K562 (cell line): ENCODE data around the gene TTC21A. TPM values are rescaled to one million over a fixed set of nuclear protein-coding genes. Genes with fewer than 3 reads are reported as not detected.

Experiments
- BCOR ChIP-seq: fragments of 450-650 bp; IDR thresholded peaks from 2 replicates; pipeline ENCODE4 v1.6.1; 2016
- CBX2 ChIP-seq: fragments of 200-600 bp; sonication (generic); IDR thresholded peaks from one replicate; pipeline ENCODE4 v1.6.1; 2012; ENCODE audit warnings: mild to moderate bottlenecking, low read length, inconsistent platforms; ENCODE audit not compliant: insufficient read depth, poor library complexity, severe bottlenecking
- CHD1 ChIP-seq: fragments of 200-600 bp; sonication (generic); IDR thresholded peaks from one replicate; pipeline ENCODE4 v1.6.1; 2012; ENCODE audit warnings: mild to moderate bottlenecking, moderate library complexity, low read length, inconsistent platforms
- DDX20 ChIP-seq: fragments of 450-650 bp; IDR thresholded peaks from 2 replicates; pipeline ENCODE4 v1.6.1; 2016; ENCODE audit warnings: missing genetic modification characterization, low read depth, mild to moderate bottlenecking, missing compliant biosample characterization, moderate library complexity
- EGR1 ChIP-seq: fragments of 450-650 bp; conservative IDR thresholded peaks from 2 replicates; pipeline ENCODE4 v1.6.1; 2017; ENCODE audit warnings: mild to moderate bottlenecking
- FOS ChIP-seq: IDR thresholded peaks from 3 replicates; pipeline ENCODE4 v1.6.1; 2011; ENCODE audit not compliant: insufficient read length; ENCODE audit errors: extremely low read depth
- GTF2A2 ChIP-seq: IDR thresholded peaks from 2 replicates; pipeline ENCODE4 v1.6.1; 2016; ENCODE audit warnings: mild to moderate bottlenecking, missing genetic modification characterization, missing compliant biosample characterization
- GTF2F1 ChIP-seq: IDR thresholded peaks from 2 replicates; pipeline ENCODE4 v1.6.1; 2011; ENCODE audit warnings: low read depth, low read length, improper control_type of control experiment
- KAT8 ChIP-seq: fragments of 450-650 bp; IDR thresholded peaks from 2 replicates; pipeline ENCODE4 v1.6.1; 2016; ENCODE audit warnings: low read depth, mild to moderate bottlenecking
- KHSRP ChIP-seq: fragments of 450-650 bp; IDR thresholded peaks from 2 replicates; pipeline ENCODE4 v1.6.1; 2017
- NCOA1 ChIP-seq: fragments of 450-650 bp; IDR thresholded peaks from 2 replicates; pipeline ENCODE4 v1.6.1; 2016; ENCODE audit warnings: low read depth
- PRPF4 ChIP-seq: fragments of 200-400 bp; formaldehyde crosslinking; IDR thresholded peaks from one replicate; pipeline ENCODE4 v1.6.1; 2017; ENCODE audit warnings: low read length, low read depth, mild to moderate bottlenecking; ENCODE audit not compliant: insufficient read depth, poor library complexity, severe bottlenecking
- RFX1 ChIP-seq: fragments of 450-650 bp; IDR thresholded peaks from 2 replicates; pipeline ENCODE4 v1.6.1; 2016; ENCODE audit warnings: mild to moderate bottlenecking, moderate library complexity
- SAFB ChIP-seq: fragments of 200-400 bp; formaldehyde crosslinking; IDR thresholded peaks from 2 replicates; pipeline ENCODE4 v1.6.1; 2017; ENCODE audit warnings: low read depth, low read length, borderline replicate concordance
- STAT5A ChIP-seq: IDR thresholded peaks from 2 replicates; pipeline ENCODE4 v1.6.1; 2012; ENCODE audit warnings: low read length, inconsistent platforms, borderline replicate concordance
- TFAM ChIP-seq: fragments of 250-450 bp; sonication (Bioruptor Pico); conservative IDR thresholded peaks from 2 replicates; pipeline ENCODE4 v1.5.0; 2021; ENCODE audit warnings: mild to moderate bottlenecking, moderate library complexity
- TRIM25 ChIP-seq: fragments of 450-650 bp; IDR thresholded peaks from 2 replicates; pipeline ENCODE4 v1.7.0; 2016; ENCODE audit warnings: borderline replicate concordance
- ZNF511 ChIP-seq: sonication (generic); formaldehyde crosslinking; IDR thresholded peaks from 2 replicates; pipeline ENCODE4 v1.8.0; 2022; ENCODE audit warnings: mild to moderate bottlenecking, missing genetic modification reagents
- ZNF586 ChIP-seq: fragments of 450-650 bp; formaldehyde crosslinking; conservative IDR thresholded peaks from 2 replicates; pipeline ENCODE4 v1.4.0; 2020; ENCODE audit warnings: mild to moderate bottlenecking, moderate library complexity
- ZNF592 ChIP-seq: fragments of 450-650 bp; IDR thresholded peaks from 2 replicates; pipeline ENCODE4 v1.6.1; 2017; ENCODE audit warnings: antibody characterized with exemption, mild to moderate bottlenecking
- polyA plus RNA-seq, 8 experiments: library from polyadenylated mRNA; depleted of rRNA in 4 of 8; stranded (reverse) in 5 of 8; unstranded in 3 of 8; fragments of >200 nt; fragmentation: Nextera tagmentation in 2 of 8; fragmentation: Illumina TruSeq in 1 of 8; extraction: Ambion mirVana in 2 of 8; extraction: Trizol in 1 of 8; gene quantifications; 2 replicates each; pipeline versions ENCODE4 v1.2.1 to v1.2.3, GENCODE V29; 2011 to 2014; ENCODE audit warnings: inconsistent platforms in 1 of 8, missing spikeins in 1 of 8
- total RNA-seq, 7 experiments: library from RNA; depleted of rRNA in 6 of 7; stranded (reverse); fragments of >200 nt in 6 of 7; fragmentation: Illumina TruSeq in 2 of 7; extraction: Trizol in 2 of 7; gene quantifications; 2 replicates each; pipeline versions ENCODE4 v1.2.1 to v1.2.3, GENCODE V29; 2011 to 2021; ENCODE audit warnings: low replicate concordance in 1 of 7
- TF ChIP-seq, protein P1 (sequence below): fragments of 250-450 bp; sonication (Bioruptor Pico); IDR thresholded peaks from 2 replicates; pipeline ENCODE4 v1.8.0; 2021; ENCODE audit warnings: moderate library complexity, mild to moderate bottlenecking, inconsistent platforms

The TTC21A gene
- total and polyA plus RNA-seq, 9 of the 15 experiments (the other 6 are each of a cell fraction or from before 2014, with no cell fraction given) = 0.22 to 1.4 (median 0.70) TPM

DNA sequence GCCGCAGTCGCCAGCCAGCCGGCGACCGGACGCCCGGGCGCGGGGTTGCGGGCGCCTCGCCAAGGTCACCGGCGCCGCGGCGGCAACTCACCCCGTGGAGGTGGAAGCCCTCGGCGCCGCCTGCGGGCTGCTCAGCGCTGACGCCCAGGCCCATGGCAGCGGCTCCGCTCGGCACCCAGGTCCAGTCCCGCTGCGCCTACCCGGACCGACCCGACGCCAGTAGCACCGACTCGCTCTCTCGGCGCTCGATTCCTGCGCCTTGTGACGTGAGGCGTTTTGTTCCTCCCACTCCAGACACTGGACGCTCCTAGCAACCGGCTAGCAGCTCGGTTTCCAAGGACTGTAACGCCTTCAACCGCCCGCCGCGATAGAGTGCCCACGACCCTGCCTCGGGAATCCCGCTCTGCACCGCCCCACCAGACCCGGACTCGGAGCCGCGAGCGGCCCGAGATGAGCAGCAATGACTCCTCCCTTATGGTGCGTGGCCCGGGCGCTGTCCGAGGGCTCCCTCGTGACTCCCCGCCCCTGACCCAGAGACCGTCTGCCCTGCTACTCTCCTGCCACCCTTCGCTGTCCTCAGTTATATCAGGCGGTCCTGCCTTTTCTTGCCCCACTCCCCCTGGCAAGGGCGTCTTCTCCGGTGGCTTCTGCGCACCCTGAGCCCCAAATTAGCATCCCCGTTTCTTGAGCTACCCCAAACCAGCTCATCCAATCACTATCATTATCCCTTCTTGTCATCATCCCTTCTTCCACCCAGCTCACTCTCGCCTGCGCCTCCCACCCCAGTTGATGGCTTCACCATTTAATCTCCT is at the start of gene TTC21A, which contains the start of gene GORASP1 (continued):
- TF ChIP-seq ZNF592 = no peak
- TF ChIP-seq TFAM (CRISPR knock-in tag) = no peak
- TF ChIP-seq SAFB = no peak
- TF ChIP-seq RFX1 = peak; percentile 94
- no peak for TF ChIP-seq FOS
- TF ChIP-seq CHD1 = no peak
- TF ChIP-seq ZNF511 = peak; percentile 46; the same call in 1 of the 2 replicates
- TF ChIP-seq TRIM25 = no peak
- TF ChIP-seq EGR1 = 0 out of 2 replicates have a peak, but pooled peaks have one; percentile 39
- no peak for TF ChIP-seq STAT5A
- TF ChIP-seq ZNF586 (CRISPR knock-in tag) = no peak
- no peak for TF ChIP-seq KAT8
- no peak; the same call in 1 of the 2 replicates for TF ChIP-seq NCOA1
- no peak for TF ChIP-seq CBX2
- TF ChIP-seq BCOR = no peak
- no peak for TF ChIP-seq GTF2F1
- no peak for TF ChIP-seq GTF2A2 (tag)
- TF ChIP-seq PRPF4 = no peak
- TF ChIP-seq, protein P1, sequence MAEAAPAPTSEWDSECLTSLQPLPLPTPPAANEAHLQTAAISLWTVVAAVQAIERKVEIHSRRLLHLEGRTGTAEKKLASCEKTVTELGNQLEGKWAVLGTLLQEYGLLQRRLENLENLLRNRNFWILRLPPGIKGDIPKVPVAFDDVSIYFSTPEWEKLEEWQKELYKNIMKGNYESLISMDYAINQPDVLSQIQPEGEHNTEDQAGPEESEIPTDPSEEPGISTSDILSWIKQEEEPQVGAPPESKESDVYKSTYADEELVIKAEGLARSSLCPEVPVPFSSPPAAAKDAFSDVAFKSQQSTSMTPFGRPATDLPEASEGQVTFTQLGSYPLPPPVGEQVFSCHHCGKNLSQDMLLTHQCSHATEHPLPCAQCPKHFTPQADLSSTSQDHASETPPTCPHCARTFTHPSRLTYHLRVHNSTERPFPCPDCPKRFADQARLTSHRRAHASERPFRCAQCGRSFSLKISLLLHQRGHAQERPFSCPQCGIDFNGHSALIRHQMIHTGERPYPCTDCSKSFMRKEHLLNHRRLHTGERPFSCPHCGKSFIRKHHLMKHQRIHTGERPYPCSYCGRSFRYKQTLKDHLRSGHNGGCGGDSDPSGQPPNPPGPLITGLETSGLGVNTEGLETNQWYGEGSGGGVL (CRISPR knock-in tag) = no peak
- no peak for TF ChIP-seq KHSRP
- TF ChIP-seq DDX20 (tag) = no peak
